Natural killer cell treated with Interleukin-12 subunit alpha and Interleukin-12 subunit beta and Interleukin-15 and Interleukin-18, amount 100 ng/mL, for 72 hours (primary cell): ENCODE results near the gene MTA2. TPM values are rescaled to one million over a fixed set of nuclear protein-coding genes. Genes with fewer than 3 reads are reported as not detected.
"Not testable (repeated sequence)": the region's sequence is repeated elsewhere in the genome, so short reads cannot be mapped to it uniquely, and the experiment has no call there.

Source experiments
- ATAC-seq, 2 donors: fragments of 150-1000 bp; cut with Tn5 transposase in 1 of 2; sonication (Bioruptor Pico), chemical (Tn5 transposase) in 1 of 2; 2 replicates each; pipeline ENCODE4 v1.10.0; 2021
- DNase-seq: peaks from one replicate; pipeline ENCODE4 v3.0.0; 2022; ENCODE audit warnings: low spot score
- H3K27ac Mint-ChIP-seq, 2 donors: 1 replicate in 1 of 2; 2 replicates in 1 of 2; pipeline ENCODE4 v1.8.0; 2022; ENCODE audit warnings: mixed read lengths in 2 of 2, mild to moderate bottlenecking in 1 of 2, moderate library complexity in 1 of 2
- H3K27me3 Mint-ChIP-seq, 2 donors: 1 replicate in 1 of 2; 2 replicates in 1 of 2; pipeline ENCODE4 v1.8.0; 2022; ENCODE audit warnings: mixed read lengths in 2 of 2
- H3K36me3 Mint-ChIP-seq: one replicate; pipeline ENCODE4 v1.8.0; 2022; ENCODE audit warnings: mixed read lengths
- H3K4me1 Mint-ChIP-seq, 2 donors: 1 replicate in 1 of 2; 2 replicates in 1 of 2; pipeline ENCODE4 v1.8.0; 2022; ENCODE audit warnings: low read depth in 2 of 2, mixed read lengths in 2 of 2, mild to moderate bottlenecking in 1 of 2
- H3K4me3 Mint-ChIP-seq: one replicate; pipeline ENCODE4 v1.8.0; 2022; ENCODE audit warnings: mixed read lengths
- H3K9me3 Mint-ChIP-seq: 2 replicates; pipeline ENCODE4 v1.8.0; 2022; ENCODE audit warnings: mixed read lengths
- total RNA-seq, 2 donors: library from RNA; stranded (reverse); gene quantifications; one replicate each; pipeline ENCODE4 v1.2.3, GENCODE V29; 2022

The MTA2 gene
- total RNA-seq, 2 donors from 2014 or later: 234 to 259 TPM

GRCh38 chr11:62593434-62594044 is 8.1 kb downstream of the MTA2 start:
- DNase-seq (peak; percentile 73), ATAC-seq (no peak)
- peak overlapping the region; percentile 94 to 96 for H3K27ac Mint-ChIP-seq
- peaks cover 27% of the 10 kb centered on the region for H3K36me3 Mint-ChIP-seq
- H3K4me1 Mint-ChIP-seq: peaks cover 36 to 59% of the 10 kb centered on the region in 2 donors
- H3K4me3 Mint-ChIP-seq: peak overlapping the region; percentile 77
- no peaks in the 10 kb centered on the region for H3K9me3 Mint-ChIP-seq
- no peaks in the 10 kb centered on the region for H3K27me3 Mint-ChIP-seq

GRCh38 chr11:62592989-62593421 is 8.7 kb downstream of the MTA2 start:
- no peak for DNase-seq
- no peaks in the 10 kb centered on the region for H3K27me3 Mint-ChIP-seq
- H3K36me3 Mint-ChIP-seq: peaks cover 23% of the 10 kb centered on the region
- H3K9me3 Mint-ChIP-seq: no peaks in the 10 kb centered on the region
- no peak for ATAC-seq
- H3K4me3 Mint-ChIP-seq: peak overlapping the region; percentile 98
- H3K27ac Mint-ChIP-seq: peak overlapping the region; percentile 94 to 96
- H3K4me1 Mint-ChIP-seq: peaks cover 30 to 53% of the 10 kb centered on the region in 2 donors

GRCh38 chr11:62592146-62592815 is 9.4 kb downstream of the MTA2 start:
- H3K27ac Mint-ChIP-seq: peak overlapping the region; percentile 94 to 96
- peaks cover 24 to 46% of the 10 kb centered on the region in 2 donors for H3K4me1 Mint-ChIP-seq
- no peak for DNase-seq
- ATAC-seq: no peak
- H3K4me3 Mint-ChIP-seq: peak overlapping the region; percentile 98
- H3K27me3 Mint-ChIP-seq: no peaks in the 10 kb centered on the region
- no peaks in the 10 kb centered on the region for H3K9me3 Mint-ChIP-seq
- H3K36me3 Mint-ChIP-seq: peaks cover 16% of the 10 kb centered on the region

- Mint-ChIP-seq H3K9me3 (no peaks in the 10 kb centered on the region), H3K4me1 (peaks cover 21 to 42% of the 10 kb centered on the region in 2 donors), H3K36me3 (peaks cover 13% of the 10 kb centered on the region), H3K27ac (peak within 1 kb of the TSS; percentile 94 to 96), H3K4me3 (peak within 1 kb of the TSS; percentile 98), H3K27me3 (no peaks in the 10 kb centered on the region)
- DNase-seq (peak; percentile 97), ATAC-seq (peak; percentile 96)
These were observed 10.1 kb downstream of the MTA2 start, which contains the start of gene TUT1 for GRCh38 chr11:62591448-62592145. TSS of gene TUT1 (minus strand) at chr11:62591523. CDS start at chr11:62591485, 38 bp downstream.

- Mint-ChIP-seq H3K36me3 (peaks cover 7% of the 10 kb centered on the region), H3K9me3 (no peaks in the 10 kb centered on the region), H3K27ac (peak overlapping the region in 1 of 2 donors; percentile 94), H3K27me3 (no peaks in the 10 kb centered on the region), H3K4me3 (peak overlapping the region; percentile 98), H3K4me1 (peaks cover 21 to 35% of the 10 kb centered on the region in 2 donors)
- DNase-seq (no peak), ATAC-seq (no peak)
These were observed 12.6 kb downstream of the MTA2 start for GRCh38 chr11:62588966-62589637.

- not testable (repeated sequence) for H3K9me3 Mint-ChIP-seq, H3K27me3 Mint-ChIP-seq, ATAC-seq, H3K36me3 Mint-ChIP-seq, H3K4me1 Mint-ChIP-seq, DNase-seq, H3K27ac Mint-ChIP-seq, H3K4me3 Mint-ChIP-seq
These were observed 16.3 kb downstream of the MTA2 start for GRCh38 chr11:62585356-62585755.

- peaks cover 12% of the 10 kb centered on the region for H3K36me3 Mint-ChIP-seq
- not testable (repeated sequence) for H3K4me3 Mint-ChIP-seq, H3K4me1 Mint-ChIP-seq, H3K27me3 Mint-ChIP-seq, DNase-seq, H3K27ac Mint-ChIP-seq, ATAC-seq, H3K9me3 Mint-ChIP-seq
These were observed 19.9 kb downstream of the MTA2 start for GRCh38 chr11:62581735-62582134.

- H3K4me3 Mint-ChIP-seq: no peak overlapping the region
- no peaks in the 10 kb centered on the region for H3K27me3 Mint-ChIP-seq
- ATAC-seq (no peak), DNase-seq (no peak)
- no peak overlapping the region for H3K27ac Mint-ChIP-seq
- no peaks in the 10 kb centered on the region for H3K9me3 Mint-ChIP-seq
- H3K4me1 Mint-ChIP-seq: no peaks in the 10 kb centered on the region
- H3K36me3 Mint-ChIP-seq: peaks cover 12% of the 10 kb centered on the region
These were observed 20.5 kb downstream of the MTA2 start for GRCh38 chr11:62580959-62581715.

- no peak for DNase-seq
- no peak overlapping the region for H3K4me3 Mint-ChIP-seq
- peaks cover 7 to 11% of the 10 kb centered on the region in 2 donors for H3K4me1 Mint-ChIP-seq
- H3K9me3 Mint-ChIP-seq: no peaks in the 10 kb centered on the region
- no peak for ATAC-seq
- peaks cover 12% of the 10 kb centered on the region for H3K36me3 Mint-ChIP-seq
- no peaks in the 10 kb centered on the region for H3K27me3 Mint-ChIP-seq
- H3K27ac Mint-ChIP-seq: no peak overlapping the region
These were observed 22.4 kb downstream of the MTA2 start for GRCh38 chr11:62579252-62579651.

GRCh38 chr11:62578541-62578940 is 23.1 kb downstream of the MTA2 start:
- Mint-ChIP-seq H3K27me3 (no peaks in the 10 kb centered on the region), H3K4me3 (no peak overlapping the region), H3K27ac (no peak overlapping the region), H3K4me1 (peaks cover 9 to 16% of the 10 kb centered on the region in 2 donors), H3K9me3 (no peaks in the 10 kb centered on the region), H3K36me3 (peaks cover 13% of the 10 kb centered on the region)
- ATAC-seq (no peak), DNase-seq (no peak)

GRCh38 chr11:62577046-62577714 is 24.5 kb downstream of the MTA2 start:
- Mint-ChIP-seq H3K27me3 (no peaks in the 10 kb centered on the region), H3K27ac (peak overlapping the region in 1 of 2 donors; percentile 81), H3K36me3 (peaks cover 26% of the 10 kb centered on the region), H3K4me1 (peaks cover 23 to 29% of the 10 kb centered on the region in 2 donors), H3K4me3 (no peak overlapping the region), H3K9me3 (no peaks in the 10 kb centered on the region)
- DNase-seq (no peak), ATAC-seq (no peak)

- ATAC-seq (no peak), DNase-seq (no peak)
- H3K27me3 Mint-ChIP-seq: no peaks in the 10 kb centered on the region
- H3K9me3 Mint-ChIP-seq: no peaks in the 10 kb centered on the region
- H3K36me3 Mint-ChIP-seq: peaks cover 35% of the 10 kb centered on the region
- peak overlapping the region; percentile 97 for H3K4me3 Mint-ChIP-seq
- H3K4me1 Mint-ChIP-seq: peaks cover 36 to 42% of the 10 kb centered on the region in 2 donors
- peak overlapping the region; percentile 97 to 98 for H3K27ac Mint-ChIP-seq
These were observed 25.8 kb downstream of the MTA2 start for GRCh38 chr11:62575837-62576236.
